HEK293 (cell line): ENCODE results near the gene ZNF831.

ENCODE experiments used
- CTCF ChIA-PET: fragments of 350-600 bp; formaldehyde crosslinking; extraction: SDS; loops from one replicate; lab custom pipeline; 2021; ENCODE audit warnings: antibody characterized with exemption; lab: Yijun Ruan, JAX
- POLR2A ChIA-PET: fragments of 300-600 bp; formaldehyde crosslinking; extraction: SDS; loops from one replicate; lab custom pipeline; 2020; ENCODE audit warnings: antibody characterized with exemption, inconsistent platforms; lab: Yijun Ruan, JAX
- H3K27ac ChIP-seq: fragments of 200-500 bp; sonication (Bioruptor generic); 2 replicates; pipeline ENCODE4 v1.5.1; 2014; ENCODE audit warnings: low read depth, low read length, control low read depth, inconsistent platforms; ENCODE audit errors: extremely low read depth
- H3K36me3 ChIP-seq, 2 experiments: fragments of 200-500 bp in 1 of 2; sonication (Bioruptor generic) in 1 of 2; 1 replicate in 1 of 2; 2 replicates in 1 of 2; pipeline ENCODE4 v1.5.1; 2014 to 2017; ENCODE audit warnings: inconsistent platforms in 2 of 2, low read length in 2 of 2; ENCODE audit not compliant: control insufficient read depth in 2 of 2, insufficient read depth in 1 of 2
- H3K4me1 ChIP-seq: fragments of 200-500 bp; sonication (Bioruptor generic); 2 replicates; pipeline ENCODE4 v1.5.1; 2014; ENCODE audit warnings: mild to moderate bottlenecking, low read length, inconsistent platforms; ENCODE audit not compliant: control insufficient read depth, insufficient read depth
- H3K4me3 ChIP-seq: 2 replicates; pipeline ENCODE4 v1.5.1; 2011; ENCODE audit warnings: low read depth, mild to moderate bottlenecking, control low read depth, low read length, moderate library complexity
- H3K9me3 ChIP-seq: fragments of 200-500 bp; sonication (Bioruptor generic); 2 replicates; pipeline ENCODE4 v1.5.1; 2014; ENCODE audit warnings: low read depth, low read length, inconsistent platforms; ENCODE audit not compliant: control insufficient read depth, insufficient read depth
- GLIS1 ChIP-seq: fragments of 450-650 bp; formaldehyde crosslinking; IDR thresholded peaks from 2 replicates; pipeline ENCODE4 v1.5.1; 2016; ENCODE audit warnings: missing biosample characterization, missing genetic modification characterization
- HOXC10 ChIP-seq: sonication (generic); formaldehyde crosslinking; IDR thresholded peaks from 2 replicates; pipeline ENCODE4 v1.8.1; 2023; ENCODE audit warnings: mild to moderate bottlenecking, missing genetic modification reagents
- HOXD13 ChIP-seq: sonication (generic); formaldehyde crosslinking; IDR thresholded peaks from 2 replicates; pipeline ENCODE4 v1.8.0; 2022; ENCODE audit warnings: missing genetic modification reagents, borderline replicate concordance
- OVOL3 ChIP-seq: fragments of 450-650 bp; formaldehyde crosslinking; IDR thresholded peaks from 2 replicates; pipeline ENCODE4 v1.5.1; 2016; ENCODE audit warnings: missing biosample characterization, missing genetic modification characterization
- SCRT2 ChIP-seq: fragments of 450-650 bp; formaldehyde crosslinking; IDR thresholded peaks from 2 replicates; pipeline ENCODE4 v1.5.1; 2016; ENCODE audit warnings: missing biosample characterization, missing genetic modification characterization
- WT1 ChIP-seq: fragments of 450-650 bp; formaldehyde crosslinking; IDR thresholded peaks from 2 replicates; pipeline ENCODE4 v1.5.1; 2016; ENCODE audit warnings: missing biosample characterization, missing genetic modification characterization
- YY2 ChIP-seq: fragments of 450-650 bp; formaldehyde crosslinking; IDR thresholded peaks from 2 replicates; pipeline ENCODE4 v1.5.1; 2016; ENCODE audit warnings: missing biosample characterization, missing genetic modification characterization
- ZBTB11 ChIP-seq: fragments of 450-650 bp; formaldehyde crosslinking; conservative IDR thresholded peaks from 2 replicates; pipeline ENCODE4 v1.5.1; 2016; ENCODE audit warnings: low read depth, missing biosample characterization, missing genetic modification characterization
- ZBTB21 ChIP-seq: fragments of 450-650 bp; formaldehyde crosslinking; IDR thresholded peaks from 2 replicates; pipeline ENCODE4 v1.5.1; 2017; ENCODE audit warnings: missing biosample characterization, missing genetic modification characterization
- ZBTB7A ChIP-seq: fragments of 450-650 bp; formaldehyde crosslinking; IDR thresholded peaks from 2 replicates; pipeline ENCODE4 v1.5.1; 2016; ENCODE audit warnings: low read depth, missing biosample characterization, missing genetic modification characterization
- ZBTB8A ChIP-seq: fragments of 450-650 bp; formaldehyde crosslinking; IDR thresholded peaks from 2 replicates; pipeline ENCODE4 v1.5.1; 2016; ENCODE audit warnings: missing biosample characterization, missing genetic modification characterization
- ZIC2 ChIP-seq: fragments of 450-650 bp; formaldehyde crosslinking; IDR thresholded peaks from 2 replicates; pipeline ENCODE4 v1.5.1; 2016; ENCODE audit warnings: missing biosample characterization, missing genetic modification characterization
- ZNF146 ChIP-seq: fragments of 450-650 bp; formaldehyde crosslinking; IDR thresholded peaks from 2 replicates; pipeline ENCODE4 v1.5.1; 2016; ENCODE audit warnings: missing biosample characterization, missing genetic modification characterization
- ZNF155 ChIP-seq: fragments of 450-650 bp; formaldehyde crosslinking; IDR thresholded peaks from 2 replicates; pipeline ENCODE4 v1.5.1; 2016; ENCODE audit warnings: missing biosample characterization, missing genetic modification characterization
- ZNF157 ChIP-seq: fragments of 450-650 bp; formaldehyde crosslinking; IDR thresholded peaks from 2 replicates; pipeline ENCODE4 v1.5.1; 2016; ENCODE audit warnings: missing biosample characterization, missing genetic modification characterization
- ZNF175 ChIP-seq: fragments of 450-650 bp; formaldehyde crosslinking; IDR thresholded peaks from 2 replicates; pipeline ENCODE4 v1.5.1; 2016; ENCODE audit warnings: missing biosample characterization, missing genetic modification characterization
- ZNF221 ChIP-seq: fragments of 450-650 bp; formaldehyde crosslinking; IDR thresholded peaks from 2 replicates; pipeline ENCODE4 v1.5.1; 2017; ENCODE audit warnings: missing biosample characterization, missing genetic modification characterization, borderline replicate concordance
- ZNF248 ChIP-seq: fragments of 450-650 bp; formaldehyde crosslinking; IDR thresholded peaks from 2 replicates; pipeline ENCODE4 v1.5.1; 2017; ENCODE audit warnings: missing biosample characterization, missing genetic modification characterization
- ZNF473 ChIP-seq: fragments of 450-650 bp; formaldehyde crosslinking; IDR thresholded peaks from 2 replicates; pipeline ENCODE4 v1.5.1; 2017; ENCODE audit warnings: missing biosample characterization, missing genetic modification characterization
- ZNF548 ChIP-seq: fragments of 450-650 bp; formaldehyde crosslinking; IDR thresholded peaks from 2 replicates; pipeline ENCODE4 v1.5.1; 2016; ENCODE audit warnings: missing biosample characterization, missing genetic modification characterization
- ZNF600 ChIP-seq: fragments of 450-650 bp; formaldehyde crosslinking; IDR thresholded peaks from 2 replicates; pipeline ENCODE4 v1.5.1; 2016; ENCODE audit warnings: missing biosample characterization, missing genetic modification characterization
- ZNF623 ChIP-seq: fragments of 450-650 bp; formaldehyde crosslinking; IDR thresholded peaks from 2 replicates; pipeline ENCODE4 v1.5.1; 2016; ENCODE audit warnings: missing biosample characterization, missing genetic modification characterization
- ZNF660 ChIP-seq: fragments of 450-650 bp; IDR thresholded peaks from 2 replicates; pipeline ENCODE4 v1.5.1; 2018; ENCODE audit warnings: missing biosample characterization, mild to moderate bottlenecking, missing genetic modification characterization
- ZNF670 ChIP-seq: fragments of 450-650 bp; formaldehyde crosslinking; IDR thresholded peaks from 2 replicates; pipeline ENCODE4 v1.5.1; 2016; ENCODE audit warnings: missing biosample characterization, missing genetic modification characterization, low read depth
- ZNF791 ChIP-seq: fragments of 450-650 bp; formaldehyde crosslinking; IDR thresholded peaks from 2 replicates; pipeline ENCODE4 v1.5.1; 2016; ENCODE audit warnings: missing biosample characterization, missing genetic modification characterization
- ZNF792 ChIP-seq: fragments of 450-650 bp; formaldehyde crosslinking; IDR thresholded peaks from 2 replicates; pipeline ENCODE4 v1.5.1; 2016; ENCODE audit warnings: missing biosample characterization, missing genetic modification characterization
- TF ChIP-seq, protein P1 (sequence below): fragments of 450-650 bp; formaldehyde crosslinking; IDR thresholded peaks from 2 replicates; pipeline ENCODE4 v1.5.1; 2016; ENCODE audit warnings: missing biosample characterization, missing genetic modification characterization
- TF ChIP-seq, protein P2 (sequence below): fragments of 450-650 bp; formaldehyde crosslinking; IDR thresholded peaks from 2 replicates; pipeline ENCODE4 v1.5.1; 2016; ENCODE audit warnings: missing biosample characterization, missing genetic modification characterization
- TF ChIP-seq, protein P3 (sequence below): IDR thresholded peaks from 2 replicates; pipeline ENCODE4 v1.6.1; 2011; ENCODE audit warnings: mild to moderate bottlenecking, low read depth, low read length, borderline replicate concordance

The ZNF831 gene

GRCh38 chr20:59253779-59254319 is 90.2 kb downstream of the ZNF831 start (continued):
- TF ChIP-seq GLIS1, result peak; percentile 88
- TF ChIP-seq ZNF623 (tag by site-specific recombination), result no peak
- no peak for TF ChIP-seq ZNF600 (tag by site-specific recombination)
- no peak for TF ChIP-seq OVOL3 (tag by site-specific recombination)

DNA sequence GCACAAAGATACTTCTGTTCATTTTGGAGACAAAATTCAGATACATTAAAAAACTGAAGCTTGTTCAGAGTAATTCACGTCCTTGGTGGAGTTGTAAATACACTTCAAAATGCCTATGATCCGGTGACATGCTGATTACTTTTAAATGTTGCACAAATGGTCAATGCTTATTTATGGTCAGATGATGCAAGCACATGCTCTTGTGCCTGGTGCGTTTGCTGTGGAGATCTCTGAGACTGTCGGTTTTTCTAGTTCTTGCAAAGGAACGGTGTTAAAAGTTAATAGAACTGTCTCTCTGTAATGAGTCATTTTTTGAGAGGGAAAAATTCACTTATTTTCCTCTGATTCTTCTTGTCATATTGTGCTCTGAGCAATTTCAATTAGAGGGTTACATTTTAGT is 91.6 kb downstream of the ZNF831 start:
- H3K36me3 ChIP-seq, result no peaks in the 10 kb centered on the region
- TF ChIP-seq ZNF248 (tag by site-specific recombination) (no peak), ZBTB7A (no peak), HOXC10 (CRISPR knock-in tag) (no peak), ZNF146 (tag by site-specific recombination) (no peak), ZNF221 (tag by site-specific recombination) (no peak), WT1 (tag by site-specific recombination) (no peak), ZNF548 (tag by site-specific recombination) (no peak), ZNF670 (tag by site-specific recombination) (no peak), ZNF660 (no peak), ZNF792 (tag by site-specific recombination) (no peak), YY2 (no peak), SCRT2 (tag by site-specific recombination) (no peak), ZBTB11 (tag by site-specific recombination) (no peak), ZNF791 (tag by site-specific recombination) (no peak), ZBTB8A (no peak)
- TF ChIP-seq, protein P1, sequence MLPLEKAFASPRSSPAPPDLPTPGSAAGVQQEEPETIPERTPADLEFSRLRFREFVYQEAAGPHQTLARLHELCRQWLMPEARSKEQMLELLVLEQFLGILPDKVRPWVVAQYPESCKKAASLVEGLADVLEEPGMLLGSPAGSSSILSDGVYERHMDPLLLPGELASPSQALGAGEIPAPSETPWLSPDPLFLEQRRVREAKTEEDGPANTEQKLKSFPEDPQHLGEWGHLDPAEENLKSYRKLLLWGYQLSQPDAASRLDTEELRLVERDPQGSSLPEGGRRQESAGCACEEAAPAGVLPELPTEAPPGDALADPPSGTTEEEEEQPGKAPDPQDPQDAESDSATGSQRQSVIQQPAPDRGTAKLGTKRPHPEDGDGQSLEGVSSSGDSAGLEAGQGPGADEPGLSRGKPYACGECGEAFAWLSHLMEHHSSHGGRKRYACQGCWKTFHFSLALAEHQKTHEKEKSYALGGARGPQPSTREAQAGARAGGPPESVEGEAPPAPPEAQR (tag by site-specific recombination), result no peak
- no peaks in the 10 kb centered on the region for H3K4me1 ChIP-seq
- ChIA-PET POLR2A (no interaction called here), CTCF (no interaction called here)
- no peaks in the 10 kb centered on the region for H3K9me3 ChIP-seq
- H3K4me3 ChIP-seq, result no peak overlapping the region
- no peak overlapping the region for H3K27ac ChIP-seq

- Histone ChIP-seq H3K4me1 (no peaks in the 10 kb centered on the region), H3K4me3 (no peak overlapping the region), H3K36me3 (no peaks in the 10 kb centered on the region), H3K9me3 (no peaks in the 10 kb centered on the region), H3K27ac (no peak overlapping the region)
- ChIA-PET CTCF (no interaction called here), POLR2A (interaction anchor here (0.7 kb wide), 1 partner anchor 1777 kb away, joined by 4 read pairs; no protein-coding TSS in a partner anchor)
- TF ChIP-seq ZNF548 (tag by site-specific recombination) (no peak), ZNF175 (tag by site-specific recombination) (no peak), ZNF157 (tag by site-specific recombination) (no peak), ZNF155 (tag by site-specific recombination) (no peak), ZNF660 (no peak), ZBTB21 (tag by site-specific recombination) (no peak), HOXD13 (no peak), ZNF473 (tag by site-specific recombination) (no peak), ZIC2 (tag by site-specific recombination) (no peak)
- TF ChIP-seq, protein P2, sequence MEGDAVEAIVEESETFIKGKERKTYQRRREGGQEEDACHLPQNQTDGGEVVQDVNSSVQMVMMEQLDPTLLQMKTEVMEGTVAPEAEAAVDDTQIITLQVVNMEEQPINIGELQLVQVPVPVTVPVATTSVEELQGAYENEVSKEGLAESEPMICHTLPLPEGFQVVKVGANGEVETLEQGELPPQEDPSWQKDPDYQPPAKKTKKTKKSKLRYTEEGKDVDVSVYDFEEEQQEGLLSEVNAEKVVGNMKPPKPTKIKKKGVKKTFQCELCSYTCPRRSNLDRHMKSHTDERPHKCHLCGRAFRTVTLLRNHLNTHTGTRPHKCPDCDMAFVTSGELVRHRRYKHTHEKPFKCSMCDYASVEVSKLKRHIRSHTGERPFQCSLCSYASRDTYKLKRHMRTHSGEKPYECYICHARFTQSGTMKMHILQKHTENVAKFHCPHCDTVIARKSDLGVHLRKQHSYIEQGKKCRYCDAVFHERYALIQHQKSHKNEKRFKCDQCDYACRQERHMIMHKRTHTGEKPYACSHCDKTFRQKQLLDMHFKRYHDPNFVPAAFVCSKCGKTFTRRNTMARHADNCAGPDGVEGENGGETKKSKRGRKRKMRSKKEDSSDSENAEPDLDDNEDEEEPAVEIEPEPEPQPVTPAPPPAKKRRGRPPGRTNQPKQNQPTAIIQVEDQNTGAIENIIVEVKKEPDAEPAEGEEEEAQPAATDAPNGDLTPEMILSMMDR (tag by site-specific recombination), result no peak
- TF ChIP-seq, protein P3, sequence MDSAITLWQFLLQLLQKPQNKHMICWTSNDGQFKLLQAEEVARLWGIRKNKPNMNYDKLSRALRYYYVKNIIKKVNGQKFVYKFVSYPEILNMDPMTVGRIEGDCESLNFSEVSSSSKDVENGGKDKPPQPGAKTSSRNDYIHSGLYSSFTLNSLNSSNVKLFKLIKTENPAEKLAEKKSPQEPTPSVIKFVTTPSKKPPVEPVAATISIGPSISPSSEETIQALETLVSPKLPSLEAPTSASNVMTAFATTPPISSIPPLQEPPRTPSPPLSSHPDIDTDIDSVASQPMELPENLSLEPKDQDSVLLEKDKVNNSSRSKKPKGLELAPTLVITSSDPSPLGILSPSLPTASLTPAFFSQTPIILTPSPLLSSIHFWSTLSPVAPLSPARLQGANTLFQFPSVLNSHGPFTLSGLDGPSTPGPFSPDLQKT, result no peak
- TF ChIP-seq, all 188 proteins: peak for 0
Measured at GRCh38 chr20:59258221-59258621, 94.6 kb downstream of the ZNF831 start.
